NCI-H2227 treated with DMSO at 0.1 percent for 48 hours (cell line): ENCODE data around the gene ANKRD11.

ENCODE experiments used
- DNase-seq: peaks from one replicate; lab custom pipeline; 2025; lab: John Stamatoyannopoulos, UW

ANKRD11 gene

GRCh38 chr16:89381788-89382187 lies 108.6 kb downstream of the ANKRD11 start:
- DNase-seq, result no peak

- no peak for DNase-seq
Observed at GRCh38 chr16:89380681-89381080, 109.7 kb downstream of the ANKRD11 start.

- no peak for DNase-seq
Observed at GRCh38 chr16:89378947-89379771, 111.2 kb downstream of the ANKRD11 start.

GRCh38 chr16:89377453-89377848 lies 112.9 kb downstream of the ANKRD11 start:
- no peak for DNase-seq

- DNase-seq, result no peak
Observed at GRCh38 chr16:89376812-89377452, 113.4 kb downstream of the ANKRD11 start.

GRCh38 chr16:89375686-89376085 lies 114.7 kb downstream of the ANKRD11 start:
- no peak for DNase-seq

GRCh38 chr16:89375021-89375420 lies 115.3 kb downstream of the ANKRD11 start:
- peak; percentile 17 for DNase-seq

GRCh38 chr16:89374393-89374960 lies 115.9 kb downstream of the ANKRD11 start:
- DNase-seq, result peak; percentile 39

- no peak for DNase-seq
Observed at GRCh38 chr16:89373355-89374110, 116.8 kb downstream of the ANKRD11 start.

GRCh38 chr16:89371968-89372634 lies 118.3 kb downstream of the ANKRD11 start:
- no peak for DNase-seq

- DNase-seq, result no peak
Observed at GRCh38 chr16:89371386-89371785, 119.0 kb downstream of the ANKRD11 start.

- no peak for DNase-seq
Observed at GRCh38 chr16:89370601-89371000, 119.8 kb downstream of the ANKRD11 start.

GRCh38 chr16:89370081-89370511 lies 120.3 kb downstream of the ANKRD11 start:
- no peak for DNase-seq

- DNase-seq, result no peak
Observed at GRCh38 chr16:89369266-89369895, 121.0 kb downstream of the ANKRD11 start.

- DNase-seq, result no peak
Observed at GRCh38 chr16:89368604-89369249, 121.6 kb downstream of the ANKRD11 start.

- DNase-seq, result no peak
Observed at GRCh38 chr16:89367538-89367915, 122.8 kb downstream of the ANKRD11 start.

GRCh38 chr16:89366561-89367537 lies 123.5 kb downstream of the ANKRD11 start:
- DNase-seq, result no peak

- no peak for DNase-seq
Observed at GRCh38 chr16:89365996-89366395, 124.4 kb downstream of the ANKRD11 start.

GRCh38 chr16:89365044-89365467 lies 125.3 kb downstream of the ANKRD11 start:
- no peak for DNase-seq

GRCh38 chr16:89364606-89365005 lies 125.8 kb downstream of the ANKRD11 start:
- DNase-seq, result no peak
